Natural killer cell (primary cell): Measurements from ENCODE around the gene CFAP298. TPM values are rescaled to one million over a fixed set of nuclear protein-coding genes. Genes with fewer than 3 reads are reported as not detected.

ENCODE experiments used
- ATAC-seq, 3 donors: fragments of 150-1000 bp in 2 of 3; fragments of 200-7000 bp in 1 of 3; cut with Tn5 transposase; 1 replicate in 1 of 3; 2 replicates in 2 of 3; pipeline ENCODE4 v1.10.0; 2021; ENCODE audit warnings: mild to moderate bottlenecking in 2 of 3, moderate library complexity in 2 of 3
- DNase-seq, 2 donors: peaks; one replicate each; pipeline versions ENCODE4 v3.0.0 to v3.0.0-alpha.2; 2013 to 2021; ENCODE audit warnings: mixed read lengths in 1 of 2
- H3K27ac ChIP-seq: one replicate; pipeline ENCODE4 v1.5.1; 2013; ENCODE audit warnings: mild to moderate bottlenecking, low read length
- H3K27me3 ChIP-seq: one replicate; pipeline ENCODE4 v1.6.1; 2013; ENCODE audit warnings: low read length; ENCODE audit not compliant: control insufficient read depth, insufficient read depth
- H3K36me3 ChIP-seq: one replicate; pipeline ENCODE4 v1.6.1; 2013; ENCODE audit warnings: low read length; ENCODE audit not compliant: control insufficient read depth, insufficient read depth
- H3K4me1 ChIP-seq: one replicate; pipeline ENCODE4 v1.6.1; 2013; ENCODE audit warnings: low read length; ENCODE audit not compliant: control insufficient read depth, insufficient read depth
- H3K4me3 ChIP-seq: one replicate; pipeline ENCODE4 v1.5.1; 2013; ENCODE audit warnings: low read length
- H3K9me3 ChIP-seq: one replicate; pipeline ENCODE4 v1.6.1; 2013; ENCODE audit warnings: low read length; ENCODE audit not compliant: control insufficient read depth, insufficient read depth
- H3K27ac Mint-ChIP-seq, 2 donors: one replicate each; pipeline ENCODE4 v1.8.0; 2022; ENCODE audit warnings: mild to moderate bottlenecking in 2 of 2, mixed read lengths in 2 of 2, moderate library complexity in 1 of 2
- H3K27me3 Mint-ChIP-seq, 2 donors: one replicate each; pipeline ENCODE4 v1.8.0; 2022; ENCODE audit warnings: low read depth in 2 of 2, mixed read lengths in 2 of 2
- H3K36me3 Mint-ChIP-seq: one replicate; pipeline ENCODE4 v1.8.0; 2022; ENCODE audit warnings: mixed read lengths
- H3K4me1 Mint-ChIP-seq, 2 donors: one replicate each; pipeline ENCODE4 v1.8.0; 2022; ENCODE audit warnings: mixed read lengths in 2 of 2
- H3K4me3 Mint-ChIP-seq: one replicate; pipeline ENCODE4 v1.8.0; 2022; ENCODE audit warnings: mild to moderate bottlenecking, moderate library complexity, mixed read lengths
- H3K9me3 Mint-ChIP-seq, 2 donors: one replicate each; pipeline ENCODE4 v1.8.0; 2022; ENCODE audit warnings: mixed read lengths in 2 of 2
- CTCF ChIP-seq: fragments of 200-600 bp; IDR thresholded peaks from one replicate; pipeline ENCODE4 v1.8.0; 2022; ENCODE audit warnings: antibody characterized with exemption
- WGBS: methylation state at CpG from one replicate; pipeline ENCODE4 v1.1.7; 2013; ENCODE audit warnings: missing lambda C conversion rate; ENCODE audit not compliant: insufficient coverage; 5-methylcytosine and 5-hydroxymethylcytosine counted together
- intact Hi-C: fragments of 100-400 bp; cut with micrococcal nuclease; formaldehyde crosslinking; loops from one replicate; pipeline ENCODE4 v1.14.2; 2022
- total RNA-seq, 4 donors: library from RNA; stranded (reverse); fragments of 120-200 nt in 1 of 4; gene quantifications; one replicate each; pipeline versions ENCODE4 v1.2.3 to v1.2.4, GENCODE V29; 2013 to 2022

Gene CFAP298
- total RNA-seq, 3 donors from 2014 or later (not counting 1 experiment from before 2014, with no cell fraction given): 16.1 to 23.7 (median 16.8) TPM

- peaks cover 22 to 28% of the 10 kb centered on the region in 2 donors for H3K4me1 Mint-ChIP-seq
- 92% methylated on average over 4 of the region's 5 CpGs for WGBS
- intact Hi-C loops: no loop called here
- no peak for TF ChIP-seq CTCF
- H3K36me3 ChIP-seq: peaks cover 12% of the 10 kb centered on the region
- H3K27ac ChIP-seq: no peak overlapping the region
- H3K9me3 Mint-ChIP-seq: peaks cover 0 to 9% of the 10 kb centered on the region in 2 donors
- H3K36me3 Mint-ChIP-seq: peaks cover 30% of the 10 kb centered on the region
- DNase-seq (no peak), ATAC-seq (no peak)
- no peak overlapping the region for H3K4me3 ChIP-seq
- no peaks in the 10 kb centered on the region for H3K27me3 Mint-ChIP-seq
- H3K4me3 Mint-ChIP-seq: no peak overlapping the region
- H3K27ac Mint-ChIP-seq: no peak overlapping the region
- no peaks in the 10 kb centered on the region for H3K9me3 ChIP-seq
- no peaks in the 10 kb centered on the region for H3K27me3 ChIP-seq
- peaks cover 17% of the 10 kb centered on the region for H3K4me1 ChIP-seq
Measured at GRCh38 chr21:32566741-32567389, 45.3 kb downstream of the CFAP298 start.

GRCh38 chr21:32565856-32566465 lies 46.2 kb downstream of the CFAP298 start:
- Histone ChIP-seq H3K27me3 (no peaks in the 10 kb centered on the region), H3K36me3 (peaks cover 12% of the 10 kb centered on the region), H3K27ac (no peak overlapping the region), H3K9me3 (no peaks in the 10 kb centered on the region), H3K4me3 (no peak overlapping the region), H3K4me1 (peaks cover 17% of the 10 kb centered on the region)
- peaks cover 0 to 9% of the 10 kb centered on the region in 2 donors for H3K9me3 Mint-ChIP-seq
- DNase-seq: no peak
- peaks cover 22 to 30% of the 10 kb centered on the region in 2 donors for H3K4me1 Mint-ChIP-seq
- H3K36me3 Mint-ChIP-seq: peaks cover 30% of the 10 kb centered on the region
- 100% methylated on average over 1 of the region's 2 CpGs for WGBS
- H3K4me3 Mint-ChIP-seq: no peak overlapping the region
- no peak overlapping the region for H3K27ac Mint-ChIP-seq
- H3K27me3 Mint-ChIP-seq: no peaks in the 10 kb centered on the region
- intact Hi-C loops: no loop called here
- no peak for TF ChIP-seq CTCF
- no peak for ATAC-seq

GRCh38 chr21:32562915-32563314 lies 49.3 kb downstream of the CFAP298 start:
- Histone ChIP-seq H3K4me3 (no peak overlapping the region), H3K27ac (no peak overlapping the region), H3K27me3 (no peaks in the 10 kb centered on the region), H3K4me1 (peaks cover 6% of the 10 kb centered on the region), H3K9me3 (no peaks in the 10 kb centered on the region), H3K36me3 (peaks cover 12% of the 10 kb centered on the region)
- ATAC-seq (no peak), DNase-seq (peak in 1 of 2 donors; percentile 24)
- no peak overlapping the region for H3K4me3 Mint-ChIP-seq
- intact Hi-C loops: no loop called here
- peaks cover 30% of the 10 kb centered on the region for H3K36me3 Mint-ChIP-seq
- no peak overlapping the region for H3K27ac Mint-ChIP-seq
- 100% methylated on average over 1 of the region's 2 CpGs for WGBS
- H3K27me3 Mint-ChIP-seq: no peaks in the 10 kb centered on the region
- peaks cover 0 to 9% of the 10 kb centered on the region in 2 donors for H3K9me3 Mint-ChIP-seq
- TF ChIP-seq CTCF: no peak
- H3K4me1 Mint-ChIP-seq: peaks cover 0 to 20% of the 10 kb centered on the region in 2 donors
